ENCODE measurements around the gene ROMO1. TPM values are rescaled to one million over a fixed set of nuclear protein-coding genes. Genes with fewer than 3 reads are reported as not detected.
"Not testable (repeated sequence)": the region's sequence is repeated elsewhere in the genome, so short reads cannot be mapped to it uniquely, and the experiment has no call there.

Gene ROMO1
- total RNA-seq, 4 donors from 2014 or later: 158 to 312 (median 228) TPM

DNA sequence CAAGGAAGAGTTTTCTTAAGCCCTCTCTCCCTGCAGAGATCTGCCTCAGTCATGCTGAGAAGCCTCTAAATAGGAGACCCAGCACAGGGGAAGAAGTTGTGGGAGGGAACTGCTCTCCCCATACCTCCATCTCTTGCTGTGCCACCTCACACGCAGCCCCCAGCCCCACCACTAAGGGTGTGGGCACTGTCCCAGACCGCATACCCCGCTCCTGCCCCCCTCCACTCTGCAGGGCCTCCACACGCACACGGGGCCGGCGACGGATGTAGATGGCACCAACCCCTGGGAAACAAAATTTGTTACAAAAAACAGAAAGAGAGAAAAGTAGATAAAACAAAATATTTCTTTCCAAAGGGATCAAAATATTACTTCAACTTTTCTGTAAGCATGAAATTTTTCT lies 24.3 kb upstream of the ROMO1 start:
- peaks cover 0 to 98% of the 10 kb centered on the region in 2 donors for H3K36me3 ChIP-seq
- ATAC-seq: no peak

DNA sequence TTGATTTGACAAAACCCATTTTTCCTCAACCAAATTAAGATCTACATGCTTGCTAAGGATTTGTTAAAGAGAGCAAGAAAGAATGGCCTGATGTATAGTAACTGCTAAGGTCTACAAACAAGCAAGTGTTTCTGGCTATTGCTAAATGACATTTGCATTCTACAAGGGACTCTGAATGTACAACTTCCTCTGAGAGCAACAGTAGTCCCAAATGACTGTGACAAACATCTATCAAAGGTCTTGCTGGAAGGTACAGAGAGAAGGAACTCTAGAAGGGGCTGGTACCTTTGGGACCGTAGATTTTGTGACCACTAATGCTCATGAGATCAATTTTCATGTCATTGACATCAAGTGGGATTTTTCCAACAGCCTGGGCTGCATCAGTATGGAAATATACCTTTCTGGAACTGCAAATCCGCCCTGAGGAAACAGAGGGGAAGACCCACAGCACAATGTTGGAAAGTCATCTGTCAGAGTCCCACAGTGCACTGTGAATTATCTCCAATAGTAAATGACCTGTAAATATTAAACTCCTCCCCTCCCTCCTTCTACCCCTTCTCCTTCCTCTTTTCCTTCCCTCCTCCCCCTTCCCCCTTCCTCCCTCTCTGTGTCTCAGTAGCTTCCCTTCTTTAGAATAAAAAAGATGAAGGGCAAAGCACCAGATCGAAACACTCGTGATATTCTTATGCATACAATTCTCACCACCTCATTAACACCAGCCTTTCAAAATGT lies 18.6 kb upstream of the ROMO1 start:
- peaks cover 0 to 90% of the 10 kb centered on the region in 2 donors for H3K36me3 ChIP-seq
- 63 to 66% methylated on average over 3 to 4 of the region's 4 CpGs for WGBS, 2 donors (ENCODE audit: low coverage in 1 of 2)
- TF ChIP-seq EP300 (IDR thresholded peaks at IDR 0.05) (no peak), POLR2AphosphoS5 (IDR thresholded peaks at IDR 0.05) (no peak), POLR2A (IDR thresholded peaks at IDR 0.05) (no peak)
- no peak for ATAC-seq
- H3K4me3 ChIP-seq: no peak overlapping the region
- H3K4me1 ChIP-seq: no peaks in the 10 kb centered on the region
- H3K27ac ChIP-seq: no peak overlapping the region
- H3K27me3 ChIP-seq: no peaks in the 10 kb centered on the region
- no peaks in the 10 kb centered on the region for H3K9me3 ChIP-seq

More for the DNA sequence above, 24.3 kb upstream of the ROMO1 start:
- TF ChIP-seq POLR2AphosphoS5 (IDR thresholded peaks at IDR 0.05) (no peak), POLR2A (IDR thresholded peaks at IDR 0.05) (no peak), EP300 (IDR thresholded peaks at IDR 0.05) (no peak)
- TF ChIP-seq, protein P1, sequence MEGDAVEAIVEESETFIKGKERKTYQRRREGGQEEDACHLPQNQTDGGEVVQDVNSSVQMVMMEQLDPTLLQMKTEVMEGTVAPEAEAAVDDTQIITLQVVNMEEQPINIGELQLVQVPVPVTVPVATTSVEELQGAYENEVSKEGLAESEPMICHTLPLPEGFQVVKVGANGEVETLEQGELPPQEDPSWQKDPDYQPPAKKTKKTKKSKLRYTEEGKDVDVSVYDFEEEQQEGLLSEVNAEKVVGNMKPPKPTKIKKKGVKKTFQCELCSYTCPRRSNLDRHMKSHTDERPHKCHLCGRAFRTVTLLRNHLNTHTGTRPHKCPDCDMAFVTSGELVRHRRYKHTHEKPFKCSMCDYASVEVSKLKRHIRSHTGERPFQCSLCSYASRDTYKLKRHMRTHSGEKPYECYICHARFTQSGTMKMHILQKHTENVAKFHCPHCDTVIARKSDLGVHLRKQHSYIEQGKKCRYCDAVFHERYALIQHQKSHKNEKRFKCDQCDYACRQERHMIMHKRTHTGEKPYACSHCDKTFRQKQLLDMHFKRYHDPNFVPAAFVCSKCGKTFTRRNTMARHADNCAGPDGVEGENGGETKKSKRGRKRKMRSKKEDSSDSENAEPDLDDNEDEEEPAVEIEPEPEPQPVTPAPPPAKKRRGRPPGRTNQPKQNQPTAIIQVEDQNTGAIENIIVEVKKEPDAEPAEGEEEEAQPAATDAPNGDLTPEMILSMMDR (IDR thresholded peaks at IDR 0.05): no peak
- WGBS, 2 donors (ENCODE audit: low coverage in 1 of 2): 100% methylated on average over 5 of the region's 8 CpGs; no CpG with 5 or more reads in 1 of the 2 donors
- H3K9me3 ChIP-seq: no peaks in the 10 kb centered on the region
- H3K4me3 ChIP-seq: no peak overlapping the region
- no peaks in the 10 kb centered on the region for H3K4me1 ChIP-seq
- H3K27me3 ChIP-seq: no peaks in the 10 kb centered on the region
- H3K27ac ChIP-seq: no peak overlapping the region

DNA sequence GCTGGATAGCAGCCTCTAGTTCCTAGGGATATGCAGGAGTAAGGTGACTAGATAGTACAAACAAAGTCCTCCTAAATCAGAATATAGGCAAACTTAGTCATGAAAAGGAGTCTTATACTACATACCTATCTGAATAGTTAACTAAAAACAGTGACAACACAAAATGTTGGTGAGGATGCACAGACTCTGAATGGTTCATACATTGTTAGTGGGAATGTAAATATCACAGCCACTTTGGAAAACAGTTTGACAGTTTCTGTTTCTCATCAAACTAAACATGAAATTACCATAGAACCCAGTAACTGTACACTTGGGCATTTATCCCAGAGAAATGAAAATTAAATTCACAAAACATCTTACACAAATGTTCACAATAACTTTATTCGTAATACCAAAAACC lies 17.2 kb upstream of the ROMO1 start:
- no peak overlapping the region for H3K4me3 ChIP-seq
- H3K4me1 ChIP-seq: no peaks in the 10 kb centered on the region
- peaks cover 0 to 91% of the 10 kb centered on the region in 2 donors for H3K36me3 ChIP-seq
- WGBS, 2 donors (ENCODE audit: low coverage in 1 of 2): 88 to 93% methylated on average over 1 of the region's 1 CpG
- H3K27ac ChIP-seq: no peak overlapping the region
- ATAC-seq: no peak
- TF ChIP-seq POLR2A (IDR thresholded peaks at IDR 0.05): no peak
- no peak for TF ChIP-seq POLR2AphosphoS5 (IDR thresholded peaks at IDR 0.05)
- TF ChIP-seq, protein P1 (IDR thresholded peaks at IDR 0.05): no peak
- TF ChIP-seq EP300 (IDR thresholded peaks at IDR 0.05): no peak
- H3K27me3 ChIP-seq: no peaks in the 10 kb centered on the region
- no peaks in the 10 kb centered on the region for H3K9me3 ChIP-seq

DNA sequence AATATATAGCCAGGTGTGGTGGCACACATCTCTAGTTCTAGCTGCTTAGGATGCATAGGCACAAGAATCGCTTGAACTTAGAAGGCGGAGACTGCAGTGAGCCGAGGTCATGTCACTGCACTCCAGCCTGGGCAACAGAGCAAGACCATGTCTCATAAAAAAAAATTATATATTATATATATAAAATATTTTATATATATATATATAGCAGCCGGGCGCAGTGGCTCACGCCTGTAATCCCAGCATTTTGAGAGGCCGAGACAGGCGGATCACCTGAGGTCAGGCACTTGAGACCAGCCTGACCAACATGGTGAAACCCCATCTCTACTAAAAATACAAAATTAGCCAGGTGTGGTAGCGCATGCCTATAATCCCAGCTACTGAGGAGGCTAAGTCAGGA lies 13.8 kb upstream of the ROMO1 start:
- H3K4me3 ChIP-seq, H3K4me1 ChIP-seq, H3K27ac ChIP-seq, H3K9me3 ChIP-seq, ATAC-seq, H3K27me3 ChIP-seq: not testable (repeated sequence)
- WGBS, 2 donors (ENCODE audit: low coverage in 1 of 2): 89% methylated on average over 7 to 9 of the region's 9 CpGs
- H3K36me3 ChIP-seq: peaks cover 0 to 91% of the 10 kb centered on the region in 2 donors

DNA sequence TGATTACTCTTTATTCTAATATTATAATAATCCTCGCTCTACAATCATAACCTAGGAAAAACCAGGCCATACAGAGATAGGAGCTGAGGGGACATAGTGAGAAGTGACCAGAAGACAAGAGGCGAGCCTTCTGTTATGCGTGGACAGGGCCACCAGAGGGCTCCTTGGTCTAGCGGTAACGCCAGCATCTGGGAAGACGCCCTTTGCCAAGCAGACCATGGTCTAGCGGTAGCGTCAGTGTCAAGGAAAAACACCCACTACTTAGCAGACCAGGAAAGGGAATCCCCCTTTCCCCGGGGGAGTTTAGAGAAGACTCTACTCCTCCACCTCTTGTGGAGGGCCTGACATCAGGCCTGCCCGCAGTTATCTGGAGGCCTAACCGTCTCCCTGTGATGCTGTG lies 12.3 kb upstream of the ROMO1 start:
- not testable (repeated sequence) for H3K4me1 ChIP-seq, H3K27ac ChIP-seq, ATAC-seq, H3K9me3 ChIP-seq, H3K27me3 ChIP-seq, H3K4me3 ChIP-seq
- peaks cover 0 to 91% of the 10 kb centered on the region in 2 donors for H3K36me3 ChIP-seq
- 83 to 90% methylated on average over 7 to 9 of the region's 11 CpGs for WGBS, 2 donors (ENCODE audit: low coverage in 1 of 2)

DNA sequence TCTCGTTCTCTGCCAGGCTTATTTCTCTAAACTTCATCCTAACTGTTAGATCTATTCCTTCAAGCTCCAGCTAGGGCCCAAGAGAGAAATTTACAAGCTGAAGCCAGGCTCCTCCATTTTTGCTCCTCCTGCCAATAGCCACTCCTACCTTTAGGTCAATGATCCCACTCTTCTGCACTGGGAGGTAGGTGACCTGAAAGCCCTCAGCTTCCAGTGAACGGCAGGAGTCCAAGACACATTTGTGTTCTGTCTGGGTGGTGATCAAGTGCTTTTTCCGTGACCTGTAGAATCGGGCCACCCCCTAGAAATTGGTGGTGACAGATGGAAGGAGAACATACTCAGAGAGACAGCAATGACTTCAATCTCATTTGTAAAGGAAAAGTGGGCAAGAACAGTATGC lies 8.9 kb upstream of the ROMO1 start:
- WGBS, 2 donors (ENCODE audit: low coverage in 1 of 2): 77% methylated on average over 4 of the region's 4 CpGs; no CpG with 5 or more reads in 1 of the 2 donors
- no peak for TF ChIP-seq POLR2A (IDR thresholded peaks at IDR 0.05)
- TF ChIP-seq, protein P1 (IDR thresholded peaks at IDR 0.05): no peak
- no peak for TF ChIP-seq POLR2AphosphoS5 (IDR thresholded peaks at IDR 0.05)
- no peak for TF ChIP-seq EP300 (IDR thresholded peaks at IDR 0.05)
- H3K27ac ChIP-seq: no peak overlapping the region
- no peak for ATAC-seq
- H3K4me3 ChIP-seq: no peak overlapping the region
- no peaks in the 10 kb centered on the region for H3K9me3 ChIP-seq
- H3K4me1 ChIP-seq: no peaks in the 10 kb centered on the region
- no peaks in the 10 kb centered on the region for H3K27me3 ChIP-seq
- H3K36me3 ChIP-seq: peaks cover 0 to 99% of the 10 kb centered on the region in 2 donors

Data from gastroesophageal sphincter (tissue), 4 donors.